ENCODE results near the gene SREK1IP1.

Gene SREK1IP1

DNA sequence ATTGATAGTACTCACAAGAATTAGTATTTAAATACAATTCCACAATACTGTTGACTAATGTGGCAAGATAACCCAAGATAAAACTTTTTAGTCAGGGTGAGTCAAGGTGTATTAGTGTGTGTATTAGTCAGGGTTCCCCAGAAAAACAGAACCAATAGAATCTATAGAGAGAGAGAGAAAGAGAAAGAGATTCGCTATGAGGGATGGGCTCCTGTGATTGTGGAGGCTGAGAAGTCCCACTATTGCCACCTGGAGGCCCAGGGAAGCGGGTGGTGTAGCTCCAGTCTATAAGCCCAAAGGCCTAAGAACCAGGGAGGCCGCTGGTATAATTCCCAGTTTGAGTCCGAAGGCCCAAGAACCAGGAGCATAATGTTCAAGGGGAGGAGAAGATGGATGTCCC lies 88.2 kb downstream of the SREK1IP1 start:
- no peak for DNase-seq (ENCODE audit: low read depth)

DNA sequence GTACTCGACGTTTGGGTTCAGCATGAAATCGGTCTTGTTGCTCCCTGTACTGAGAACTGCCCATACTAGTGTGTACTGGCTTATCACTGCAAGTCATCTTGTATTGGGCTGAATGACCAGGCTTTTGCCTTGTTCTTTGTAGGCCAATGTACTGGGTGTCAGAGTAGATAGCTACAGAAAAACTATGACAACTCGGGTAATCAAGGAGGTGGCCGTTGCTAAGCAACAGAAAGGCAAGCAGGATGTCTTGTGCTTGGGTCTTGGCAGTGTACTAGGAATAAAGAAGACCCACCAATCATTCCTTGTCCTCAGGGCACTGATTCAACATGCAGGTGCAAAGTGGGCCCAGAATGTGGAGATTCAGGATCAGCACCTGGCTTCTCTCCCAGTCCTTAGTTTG lies 90.1 kb downstream of the SREK1IP1 start:
- no peak for DNase-seq (ENCODE audit: low read depth)

DNA sequence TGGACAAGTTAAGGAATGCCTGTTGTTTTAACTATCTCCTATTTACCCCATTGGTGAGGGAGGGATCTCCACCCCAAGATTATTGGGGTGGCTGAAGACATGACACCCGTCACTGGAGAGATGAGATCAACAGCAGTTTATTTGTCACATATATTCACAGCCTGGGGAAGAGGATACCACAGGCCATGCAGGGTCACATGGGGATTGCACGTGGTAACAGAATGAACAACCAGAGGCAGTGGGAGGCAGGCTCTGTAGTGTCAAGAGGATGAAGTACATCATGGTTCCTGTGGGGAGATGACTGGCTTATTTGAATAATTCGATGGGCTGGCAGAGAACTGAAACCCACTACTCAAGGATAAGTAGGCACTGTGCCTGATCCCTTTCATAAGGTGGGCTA lies 96.8 kb downstream of the SREK1IP1 start:
- no peak for DNase-seq (ENCODE audit: low read depth)

DNA sequence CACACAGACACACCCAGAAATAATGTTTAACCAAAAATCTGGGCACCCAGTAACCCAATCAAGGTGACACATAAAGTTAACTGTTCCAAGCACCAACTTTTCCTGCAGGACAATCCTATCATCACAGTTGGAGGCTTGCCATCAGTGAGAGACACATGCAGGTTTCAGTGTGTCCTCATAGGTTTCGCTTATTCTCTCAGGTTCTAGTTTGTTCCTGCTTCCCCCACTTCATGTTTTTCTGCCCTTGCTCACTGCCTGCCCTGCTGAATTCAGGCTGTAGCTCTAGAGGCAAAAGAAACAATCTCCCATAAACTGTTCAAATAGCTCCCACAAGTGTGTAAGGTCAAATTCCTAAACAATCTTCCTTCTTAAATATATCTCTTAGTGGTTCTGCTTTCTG lies 98.2 kb downstream of the SREK1IP1 start:
- DNase-seq (ENCODE audit: low read depth): no peak

All from non-pigmented ciliary epithelial cell (primary cell).